Fibroblast of lung (primary cell): ENCODE data around the gene ZNF189. TPM values are rescaled to one million over a fixed set of nuclear protein-coding genes. Genes with fewer than 3 reads are reported as not detected.

Experiments
- DNase-seq, 2 donors: peaks; one replicate each; pipeline versions ENCODE4 v3.0.0 to v3.0.0-alpha.2; 2010; ENCODE audit warnings: low read depth in 2 of 2
- H2AFZ ChIP-seq: 2 replicates; pipeline ENCODE4 v1.5.1; 2012; ENCODE audit warnings: low read length, control low read depth, inconsistent platforms
- H3K27ac ChIP-seq: 2 replicates; pipeline ENCODE4 v1.5.1; 2011; ENCODE audit warnings: low read length, control low read depth; ENCODE audit not compliant: insufficient read depth
- H3K27me3 ChIP-seq: 2 replicates; pipeline ENCODE4 v1.5.1; 2011; ENCODE audit warnings: mild to moderate bottlenecking, low read length; ENCODE audit not compliant: control insufficient read depth, insufficient read depth
- H3K36me3 ChIP-seq: 2 replicates; pipeline ENCODE4 v1.5.1; 2011; ENCODE audit warnings: low read length; ENCODE audit not compliant: control insufficient read depth, insufficient read depth
- H3K4me1 ChIP-seq: 2 replicates; pipeline ENCODE4 v1.5.1; 2011; ENCODE audit warnings: low read length; ENCODE audit not compliant: control insufficient read depth, insufficient read depth; ENCODE audit errors: extremely low read depth
- H3K4me2 ChIP-seq: 2 replicates; pipeline ENCODE4 v1.5.1; 2011; ENCODE audit warnings: low read length, control low read depth; ENCODE audit not compliant: insufficient read depth; ENCODE audit errors: extremely low read depth
- H3K4me3 ChIP-seq, 4 experiments: fragments of 200-600 bp in 1 of 4; sonication (generic) in 1 of 4; replicated peaks in 1 of 4; 2 replicates each; pipeline ENCODE4 v1.5.1; 2011 to 2016; ENCODE audit warnings: low read length in 4 of 4, low read depth in 3 of 4, mild to moderate bottlenecking in 3 of 4, control low read depth in 2 of 4, inconsistent platforms in 1 of 4, mixed read lengths in 1 of 4; ENCODE audit not compliant: insufficient read depth in 1 of 4; ENCODE audit errors: control extremely low read depth in 1 of 4
- H3K79me2 ChIP-seq: 2 replicates; pipeline ENCODE4 v1.5.1; 2012; ENCODE audit warnings: mild to moderate bottlenecking, low read length, inconsistent platforms; ENCODE audit not compliant: control insufficient read depth, insufficient read depth
- H3K9ac ChIP-seq: 2 replicates; pipeline ENCODE4 v1.5.1; 2011; ENCODE audit warnings: mild to moderate bottlenecking, low read length, control low read depth; ENCODE audit not compliant: insufficient read depth
- H3K9me3 ChIP-seq: 2 replicates; pipeline ENCODE4 v1.5.1; 2012; ENCODE audit warnings: low read depth, low read length; ENCODE audit not compliant: control insufficient read depth, insufficient read depth
- H4K20me1 ChIP-seq: 2 replicates; pipeline ENCODE4 v1.5.1; 2011; ENCODE audit warnings: low read length; ENCODE audit not compliant: control insufficient read depth, insufficient read depth; ENCODE audit errors: extremely low read depth
- EZH2 ChIP-seq: IDR thresholded peaks from 2 replicates; pipeline ENCODE4 v1.5.1; 2012; ENCODE audit warnings: low read length, control low read depth, mild to moderate bottlenecking; ENCODE audit errors: missing control alignments
- polyA plus RNA-seq, 2 donors: library from polyadenylated mRNA; depleted of rRNA in 1 of 2; stranded (reverse) in 1 of 2; unstranded in 1 of 2; fragments of >200 nt; gene quantifications; 2 replicates each; pipeline ENCODE4 v1.2.1, GENCODE V29; 2011 to 2012; ENCODE audit warnings: missing spikeins in 1 of 2
- total RNA-seq: library from RNA; depleted of rRNA; stranded (reverse); fragments of >200 nt; gene quantifications from 2 replicates; pipeline ENCODE4 v1.2.1, GENCODE V29; 2014
- TF ChIP-seq, protein P1 (sequence below), 2 donors: IDR thresholded peaks in 1 of 2; conservative IDR thresholded peaks in 1 of 2; 1 replicate in 1 of 2; 2 replicates in 1 of 2; pipeline ENCODE4 v1.5.1; 2011 to 2012; ENCODE audit warnings: low read length in 2 of 2, control low read depth in 1 of 2, inconsistent platforms in 1 of 2, low read depth in 1 of 2, mild to moderate bottlenecking in 1 of 2

The ZNF189 gene
- total and polyA plus RNA-seq, 2 donors (not counting 1 experiment from before 2014, with no cell fraction given): 8.7 to 21.8 TPM

- no peak for DNase-seq
- H4K20me1 ChIP-seq: no peaks in the 10 kb centered on the region
- peaks cover 68% of the 10 kb centered on the region for H3K79me2 ChIP-seq
- no peak overlapping the region for H2AFZ ChIP-seq
- no peak overlapping the region for H3K4me3 ChIP-seq
- H3K9me3 ChIP-seq: no peaks in the 10 kb centered on the region
- H3K36me3 ChIP-seq: peaks cover 1% of the 10 kb centered on the region
- H3K9ac ChIP-seq: no peak overlapping the region
- no peaks in the 10 kb centered on the region for H3K27me3 ChIP-seq
- no peaks in the 10 kb centered on the region for H3K4me1 ChIP-seq
- no peak for TF ChIP-seq EZH2
- TF ChIP-seq, protein P1, sequence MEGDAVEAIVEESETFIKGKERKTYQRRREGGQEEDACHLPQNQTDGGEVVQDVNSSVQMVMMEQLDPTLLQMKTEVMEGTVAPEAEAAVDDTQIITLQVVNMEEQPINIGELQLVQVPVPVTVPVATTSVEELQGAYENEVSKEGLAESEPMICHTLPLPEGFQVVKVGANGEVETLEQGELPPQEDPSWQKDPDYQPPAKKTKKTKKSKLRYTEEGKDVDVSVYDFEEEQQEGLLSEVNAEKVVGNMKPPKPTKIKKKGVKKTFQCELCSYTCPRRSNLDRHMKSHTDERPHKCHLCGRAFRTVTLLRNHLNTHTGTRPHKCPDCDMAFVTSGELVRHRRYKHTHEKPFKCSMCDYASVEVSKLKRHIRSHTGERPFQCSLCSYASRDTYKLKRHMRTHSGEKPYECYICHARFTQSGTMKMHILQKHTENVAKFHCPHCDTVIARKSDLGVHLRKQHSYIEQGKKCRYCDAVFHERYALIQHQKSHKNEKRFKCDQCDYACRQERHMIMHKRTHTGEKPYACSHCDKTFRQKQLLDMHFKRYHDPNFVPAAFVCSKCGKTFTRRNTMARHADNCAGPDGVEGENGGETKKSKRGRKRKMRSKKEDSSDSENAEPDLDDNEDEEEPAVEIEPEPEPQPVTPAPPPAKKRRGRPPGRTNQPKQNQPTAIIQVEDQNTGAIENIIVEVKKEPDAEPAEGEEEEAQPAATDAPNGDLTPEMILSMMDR (conservative IDR thresholded peaks at IDR 0.05 in 1 of 2, IDR thresholded peaks at IDR 0.05 in 1 of 2; ENCODE audit: low read depth in 1 of 2, low read length in 2 of 2): no peak
- H3K27ac ChIP-seq: no peak overlapping the region
- H3K4me2 ChIP-seq: no peak overlapping the region
These were observed 4.0 kb upstream of the ZNF189 start for GRCh38 chr9:101394687-101395086.

DNA sequence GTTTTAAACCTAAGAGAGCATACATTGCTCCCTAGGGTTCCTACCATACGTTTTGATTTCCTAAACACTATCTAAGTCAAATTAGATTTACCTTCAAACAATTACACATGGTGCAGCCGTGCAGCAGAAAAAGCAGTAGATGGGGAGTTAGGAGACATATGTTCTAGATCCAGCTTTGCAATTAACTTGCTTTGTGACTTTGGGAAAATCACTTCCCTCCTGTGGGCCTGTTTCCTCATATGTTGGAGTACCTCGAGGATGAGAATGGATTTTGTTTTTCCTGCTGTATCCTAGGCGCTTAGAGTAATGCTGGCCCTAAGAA lies 944 bp upstream of the ZNF189 start:
- Histone ChIP-seq H3K9ac (peak overlapping the region; percentile 86), H3K4me3 (peak overlapping the region; percentile 77 to 95 (median 86)), H3K36me3 (peaks cover 1% of the 10 kb centered on the region), H3K9me3 (no peaks in the 10 kb centered on the region), H3K4me2 (peak overlapping the region; percentile 88), H3K4me1 (peaks cover 4% of the 10 kb centered on the region), H4K20me1 (no peaks in the 10 kb centered on the region), H3K79me2 (peaks cover 66% of the 10 kb centered on the region), H2AFZ (peak overlapping the region; percentile 99), H3K27me3 (no peaks in the 10 kb centered on the region), H3K27ac (peak overlapping the region; percentile 97)
- TF ChIP-seq EZH2: no peak
- TF ChIP-seq, protein P1 (conservative IDR thresholded peaks at IDR 0.05 in 1 of 2, IDR thresholded peaks at IDR 0.05 in 1 of 2; ENCODE audit: low read depth in 1 of 2, low read length in 2 of 2): no peak
- DNase-seq: peak in 1 of 2 donors; percentile 3

DNA sequence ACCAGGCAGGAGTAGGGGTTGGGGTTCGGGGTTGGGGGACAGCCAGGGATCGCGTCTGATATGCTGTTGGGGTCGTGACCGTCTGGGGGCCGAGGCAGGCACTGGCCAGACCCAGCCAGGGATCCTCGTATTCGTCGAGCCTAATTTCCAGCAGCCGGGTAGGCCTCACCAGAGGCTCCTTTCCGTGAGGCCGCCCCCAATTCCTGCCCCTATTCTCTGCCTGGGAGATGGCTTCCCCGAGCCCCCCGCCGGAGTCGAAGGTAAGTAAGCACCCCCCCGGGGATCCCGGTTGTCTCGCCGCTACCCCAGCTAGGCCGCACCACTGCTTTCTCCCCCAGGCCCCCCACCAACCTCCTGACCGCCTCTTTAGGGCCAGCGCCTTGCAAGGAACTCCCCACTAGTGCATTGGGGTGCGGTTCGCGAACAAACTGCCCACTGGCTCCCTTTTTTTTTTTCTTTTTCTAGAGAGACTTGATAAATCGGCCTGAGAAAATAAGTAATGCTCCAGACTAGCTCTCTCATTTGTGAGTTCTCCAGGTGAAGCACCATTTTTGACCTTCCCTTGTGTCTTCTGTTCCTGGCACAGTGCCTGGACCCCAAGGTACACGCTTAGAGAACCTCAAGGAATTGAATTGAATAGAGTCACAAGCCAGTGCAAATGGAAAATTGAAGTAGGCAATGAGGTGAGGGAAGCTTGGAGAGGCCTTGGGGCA lies 435 bp downstream of the ZNF189 start:
- Histone ChIP-seq H3K36me3 (peaks cover 5% of the 10 kb centered on the region), H3K27me3 (no peaks in the 10 kb centered on the region), H3K9ac (peak overlapping the region; percentile 79), H3K79me2 (peaks cover 54% of the 10 kb centered on the region), H3K4me1 (peaks cover 4% of the 10 kb centered on the region), H3K4me3 (peak overlapping the region; percentile 73 to 93 (median 81)), H2AFZ (peak overlapping the region; percentile 79), H3K27ac (peak overlapping the region; percentile 83), H3K4me2 (peak overlapping the region; percentile 93), H3K9me3 (no peaks in the 10 kb centered on the region), H4K20me1 (no peaks in the 10 kb centered on the region)
- TF ChIP-seq, protein P1 (conservative IDR thresholded peaks at IDR 0.05 in 1 of 2, IDR thresholded peaks at IDR 0.05 in 1 of 2; ENCODE audit: low read depth in 1 of 2, low read length in 2 of 2): no peak
- TF ChIP-seq EZH2: no peak
- DNase-seq: peak in 1 of 2 donors; percentile 2
